ENCODE data around the gene BBS1.
"Not testable (repeated sequence)": the region's sequence is repeated elsewhere in the genome, so short reads cannot be mapped to it uniquely, and the experiment has no call there.

Gene BBS1

DNA sequence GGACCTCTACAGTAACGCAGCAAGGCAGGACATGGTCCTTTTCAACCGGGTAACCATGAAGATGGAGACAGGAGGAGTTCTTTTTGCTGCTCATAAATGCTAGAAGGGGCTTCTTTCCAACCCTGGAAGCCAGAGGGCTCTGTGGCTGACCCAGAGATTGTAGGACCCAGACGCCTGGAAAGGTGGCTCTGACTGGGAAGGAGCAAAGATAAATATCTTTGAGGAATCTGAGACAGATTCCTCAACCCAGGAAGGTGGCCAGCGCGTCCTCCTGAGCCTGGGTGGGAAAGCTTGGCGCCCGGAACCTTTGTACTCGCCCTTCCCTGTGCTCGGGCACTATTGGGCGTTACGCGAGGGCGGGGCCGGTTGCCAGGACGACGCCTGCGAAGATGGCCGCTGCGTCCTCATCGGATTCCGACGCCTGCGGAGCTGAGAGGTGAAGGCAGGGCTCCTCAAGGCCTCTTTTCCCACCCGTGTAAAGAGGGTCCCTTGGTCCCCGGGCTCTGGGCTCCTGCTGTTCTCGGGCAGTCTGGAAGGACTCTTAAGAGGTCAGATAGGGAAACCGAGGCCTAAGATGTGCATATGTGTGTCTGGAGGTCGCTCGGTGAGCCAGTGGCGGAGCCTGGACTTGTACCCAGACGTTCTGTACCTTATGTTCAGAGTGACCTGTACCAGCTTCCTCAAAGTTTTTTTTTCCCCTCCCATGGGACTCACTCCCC is at the start of gene BBS1:
BBS1 (plus strand) TSS at position 365 of the 719 bp plus-strand sequence; CDS start at position 390, 25 bp downstream.
- peak; percentile 63 for DNase-seq (ENCODE audit: low read depth, low spot score)

DNA sequence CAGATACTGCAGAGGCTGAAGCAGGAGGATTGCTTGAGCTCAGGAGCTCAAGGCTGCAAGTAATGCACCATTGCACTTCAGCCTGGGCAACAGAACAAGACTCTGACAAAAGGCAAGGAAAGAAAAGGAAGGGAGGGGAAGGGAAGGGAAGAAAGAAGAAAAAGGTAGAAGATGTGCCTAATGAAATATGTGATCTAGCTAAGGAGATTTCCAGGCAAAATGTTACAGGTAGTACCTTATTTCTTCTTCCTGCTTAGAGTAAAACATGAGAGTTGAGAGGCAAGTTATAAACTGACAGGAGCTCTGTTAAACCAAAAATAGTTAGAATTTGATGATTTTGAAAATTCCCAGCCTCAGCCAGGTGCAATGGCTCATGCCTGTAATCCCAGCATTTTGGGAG is 48.4 kb upstream of the BBS1 start:
- no peak for DNase-seq (ENCODE audit: low read depth, low spot score)

DNA sequence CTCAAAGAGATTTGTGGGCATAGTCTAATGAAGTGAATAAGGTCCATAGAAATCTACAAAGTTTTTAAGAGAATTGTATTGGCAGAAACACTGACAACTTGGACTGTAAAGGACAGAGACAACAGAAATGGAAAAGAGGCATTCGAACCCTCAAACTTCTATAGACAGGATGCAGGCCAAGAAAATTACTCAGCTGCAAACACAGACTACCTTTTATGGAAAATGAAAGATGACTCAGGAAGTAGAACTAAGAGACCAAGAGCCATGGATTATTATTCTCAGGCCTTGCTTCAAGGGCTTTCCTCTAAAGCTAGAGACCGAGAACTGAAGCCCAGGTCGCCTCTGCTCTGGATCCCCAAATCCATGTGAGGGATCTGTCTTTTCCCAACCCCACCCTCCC is 47.5 kb upstream of the BBS1 start:
- DNase-seq (ENCODE audit: low read depth, low spot score), result no peak

DNA sequence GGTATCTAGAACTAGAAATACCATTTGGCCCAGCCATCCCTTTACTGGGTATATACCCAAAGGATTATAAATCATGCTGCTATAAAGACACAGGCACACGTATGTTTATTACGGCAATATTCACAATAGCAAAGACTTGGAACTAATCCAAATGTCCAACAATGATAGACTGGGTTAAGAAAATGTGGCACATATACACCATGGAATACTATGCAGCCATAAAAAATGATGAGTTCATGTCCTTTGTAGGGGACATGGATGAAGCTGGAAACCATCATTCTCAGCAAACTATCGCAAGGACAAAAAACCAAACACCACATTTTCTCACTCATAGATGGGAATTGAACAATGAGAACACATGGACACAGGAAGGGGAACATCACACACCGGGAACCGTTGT is 46.3 kb upstream of the BBS1 start:
- DNase-seq (ENCODE audit: low read depth, low spot score), result not testable (repeated sequence)

DNA sequence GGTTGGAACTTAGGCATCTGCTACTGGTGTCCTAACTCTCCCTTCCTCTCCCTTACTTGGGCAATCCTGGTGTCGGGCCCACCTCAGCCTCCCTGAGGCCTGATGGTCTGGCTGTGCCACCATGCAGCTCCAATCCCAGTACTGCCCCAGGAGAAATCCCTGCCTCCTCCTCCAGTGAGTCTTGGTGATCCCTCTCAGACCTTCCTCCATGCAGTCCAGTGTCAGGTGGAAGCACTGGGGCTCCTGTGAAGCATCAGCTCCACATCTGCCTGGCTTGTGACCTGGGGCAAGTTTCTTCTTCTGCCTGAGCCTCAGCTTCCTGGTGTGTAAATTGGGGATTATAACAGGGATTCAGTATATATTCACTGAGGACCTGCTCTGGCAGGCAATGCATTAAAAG is 45.5 kb upstream of the BBS1 start:
- DNase-seq (ENCODE audit: low read depth, low spot score), result no peak

DNA sequence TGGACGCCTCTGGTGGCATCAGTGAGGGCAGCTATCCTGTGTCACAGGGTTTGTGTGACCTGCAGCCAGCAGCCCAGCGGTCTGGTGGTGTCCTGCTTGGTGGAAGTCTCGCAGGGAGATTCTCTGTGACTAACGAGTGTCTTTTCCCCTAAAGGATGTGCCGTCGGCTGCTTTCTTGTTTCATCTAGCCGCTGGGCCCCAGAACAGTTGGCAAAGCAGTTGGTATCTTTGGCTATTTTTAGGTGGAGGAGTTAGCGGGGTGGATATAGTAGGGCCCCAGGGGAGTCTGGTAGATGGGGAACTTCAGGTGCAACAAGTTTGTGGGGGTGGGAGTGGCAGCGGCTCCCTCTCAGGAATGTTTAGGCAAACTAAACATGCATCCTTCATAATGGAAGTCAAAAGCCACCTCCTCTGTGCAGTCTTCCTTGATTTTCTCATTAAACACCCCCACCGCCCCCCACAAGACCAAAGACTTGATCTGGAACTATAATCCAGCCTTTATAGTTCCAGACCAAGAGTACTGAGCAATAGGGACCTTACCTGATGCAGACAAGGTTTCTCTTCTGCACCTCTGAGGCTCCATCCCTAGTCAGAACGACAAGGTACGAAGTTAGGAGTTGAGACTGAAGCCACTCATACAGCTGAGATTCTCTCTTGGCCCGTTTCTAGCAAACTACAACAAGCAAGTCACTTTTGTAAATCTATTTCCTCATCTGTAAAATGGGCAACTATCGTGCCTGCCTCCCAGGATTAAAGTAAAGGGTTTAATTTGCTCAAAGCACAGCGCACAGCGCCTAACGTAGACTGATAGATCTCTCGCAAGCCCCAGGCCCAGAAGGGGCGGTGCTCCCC is 44.8 kb upstream of the BBS1 start:
- no peak for DNase-seq (ENCODE audit: low read depth, low spot score)

DNA sequence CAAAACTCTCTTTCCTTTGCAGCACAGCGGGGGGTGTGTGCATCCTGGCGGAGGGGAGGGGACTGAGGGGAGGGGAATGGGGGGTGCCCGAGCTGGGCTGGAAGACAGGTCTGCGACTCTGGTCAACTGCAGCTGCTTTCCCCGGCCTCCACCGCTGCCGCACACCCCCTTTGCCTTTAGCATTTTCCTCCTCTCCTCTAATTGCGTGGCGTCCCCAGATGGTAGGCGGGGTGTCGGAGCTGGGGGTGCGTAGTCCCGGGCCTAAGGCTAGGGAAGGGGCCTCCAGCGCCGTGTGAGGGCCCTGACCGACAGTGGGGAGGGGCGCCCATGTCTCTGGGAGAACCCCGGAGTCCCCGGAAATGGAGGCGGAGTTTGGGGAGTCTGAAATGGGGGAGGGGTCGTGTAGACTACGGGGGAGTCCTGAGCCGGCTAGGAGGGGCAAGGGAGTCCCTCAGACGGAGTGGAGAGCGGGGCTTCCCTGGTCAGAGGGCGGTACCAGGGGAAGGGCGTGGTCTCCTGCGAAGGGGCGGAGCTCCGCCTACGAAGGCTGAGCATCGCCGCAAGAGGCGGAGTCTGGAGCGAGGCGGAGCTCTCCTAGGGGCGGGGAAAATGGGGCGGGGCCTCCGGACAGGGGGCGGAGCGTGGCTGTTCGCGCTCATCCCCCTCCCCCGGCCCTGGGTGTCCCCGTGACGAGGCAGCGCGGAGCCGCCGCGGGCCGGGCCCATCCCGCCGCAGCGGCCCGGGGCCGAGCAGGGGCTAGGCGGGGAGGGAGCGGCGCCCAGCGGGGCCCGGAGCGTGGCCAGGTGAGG is 44.0 kb upstream of the BBS1 start, which contains the start of gene PELI3:
PELI3 (plus strand) TSS at position 681 of the 809 bp plus-strand sequence. CDS start 1,224 bp downstream, outside the sequence.
- peak; percentile 87 for DNase-seq (ENCODE audit: low read depth, low spot score)

DNA sequence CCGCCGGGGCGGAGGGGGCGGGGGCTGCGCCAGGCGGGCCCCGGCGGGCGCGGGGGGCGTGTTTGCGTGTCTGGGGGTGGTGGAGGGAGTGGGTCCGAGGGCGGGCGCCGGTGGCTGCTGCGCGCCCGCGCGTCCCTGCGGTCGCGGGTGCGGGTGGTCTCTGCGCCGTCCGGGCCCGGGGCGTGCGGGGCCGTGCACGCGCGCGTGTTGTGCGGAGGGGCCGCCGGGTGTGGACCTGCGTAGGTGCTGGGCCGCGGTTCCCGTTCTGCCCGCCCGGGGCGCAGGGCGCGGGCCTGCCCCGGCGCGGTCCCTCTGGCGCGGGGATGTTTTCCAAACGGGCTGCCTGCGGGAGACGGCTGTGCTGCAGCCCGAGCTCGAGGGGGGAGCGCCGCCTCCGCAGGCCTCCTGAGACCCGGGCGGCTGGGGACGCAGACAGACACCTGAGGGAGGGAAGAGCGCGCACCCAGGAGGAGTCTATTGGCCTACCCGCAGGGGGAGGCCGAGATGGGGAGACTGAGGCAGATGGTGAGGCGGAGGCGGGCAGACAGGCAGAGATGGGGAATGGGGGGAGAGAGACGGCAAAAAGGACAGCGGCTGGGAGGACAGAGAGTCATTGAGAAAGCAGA is 43.3 kb upstream of the BBS1 start:
- DNase-seq (ENCODE audit: low read depth, low spot score), result no peak

DNA sequence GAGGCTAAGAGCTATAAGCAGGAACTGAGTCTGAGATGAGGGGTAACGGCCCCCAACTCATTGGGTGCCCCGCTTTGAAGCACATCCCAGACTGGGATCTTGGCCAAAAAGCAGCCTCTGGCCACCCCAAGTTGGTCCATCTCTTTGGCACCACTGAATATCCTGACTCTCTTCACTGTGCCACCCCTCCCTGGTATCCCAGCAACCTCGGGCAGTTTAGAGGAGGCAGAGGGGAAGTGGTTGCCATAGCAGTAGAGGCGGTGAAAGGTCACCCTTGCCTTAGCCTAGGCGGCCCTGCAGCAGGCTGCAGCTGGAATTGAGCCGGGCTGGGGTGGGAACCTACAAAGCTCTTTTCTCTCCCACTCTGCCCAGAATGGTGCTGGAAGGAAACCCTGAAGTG is 42.7 kb upstream of the BBS1 start:
- DNase-seq (ENCODE audit: low read depth, low spot score), result no peak

DNA sequence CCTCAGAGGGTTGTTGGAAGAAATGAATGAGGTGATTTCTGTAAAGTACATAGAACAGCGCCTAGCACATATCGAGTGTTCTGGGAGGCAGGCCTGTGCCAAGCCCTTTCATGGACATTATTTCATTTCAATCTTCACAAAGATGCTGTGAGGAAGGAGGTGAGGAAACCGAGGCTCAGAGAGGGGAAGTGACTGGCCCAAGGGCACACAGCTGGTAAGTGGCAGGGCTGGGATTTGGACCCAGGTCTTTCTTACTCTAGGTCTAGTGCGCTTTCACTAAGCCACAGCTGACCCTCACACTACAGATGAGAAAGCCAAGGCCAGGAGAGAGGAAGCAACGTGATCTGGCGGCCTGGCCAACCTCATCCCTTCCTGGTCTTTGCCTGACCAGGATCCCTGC is 41.7 kb upstream of the BBS1 start:
- DNase-seq (ENCODE audit: low read depth, low spot score), result no peak

DNA sequence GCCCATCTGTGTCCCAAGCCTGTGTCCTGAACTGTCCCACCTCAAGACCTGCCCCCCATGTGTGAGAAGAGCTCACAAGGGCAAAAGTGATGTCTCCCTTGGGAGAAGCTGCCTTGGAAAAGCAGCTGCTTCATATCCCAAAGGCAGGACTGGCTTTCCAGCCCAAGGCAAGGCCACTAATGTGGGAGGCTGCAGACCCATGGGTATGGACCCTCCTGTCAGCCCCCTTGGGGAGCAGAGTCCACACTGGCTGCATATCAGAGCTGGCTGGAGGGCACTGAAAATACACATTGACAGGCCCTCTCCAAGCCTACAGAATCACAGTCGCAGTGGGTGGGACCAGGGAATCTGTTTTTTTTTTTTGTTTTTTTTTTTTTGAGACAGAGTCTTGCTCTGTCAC is 41.0 kb upstream of the BBS1 start:
- DNase-seq (ENCODE audit: low read depth, low spot score), result no peak

DNA sequence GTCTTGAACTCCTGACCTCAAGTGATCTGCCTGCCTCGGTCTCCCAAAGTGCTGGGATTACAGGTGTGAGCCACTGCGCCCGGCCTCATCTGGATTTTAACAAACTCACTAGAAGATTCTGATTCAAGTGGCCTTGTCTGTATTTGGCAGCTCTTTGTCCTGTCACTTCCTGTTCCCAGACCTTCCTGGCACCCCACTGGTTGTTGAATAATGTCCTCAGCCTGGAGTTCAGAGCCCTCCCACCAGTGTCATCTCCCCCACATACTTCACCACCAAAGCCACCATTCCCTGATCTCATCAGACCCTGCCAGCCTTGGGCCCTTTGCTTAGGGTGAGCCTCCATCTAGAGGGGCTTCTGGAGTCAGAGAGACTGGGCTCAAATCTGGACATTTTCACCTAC is 40.4 kb upstream of the BBS1 start:
- DNase-seq (ENCODE audit: low read depth, low spot score), result no peak

DNA sequence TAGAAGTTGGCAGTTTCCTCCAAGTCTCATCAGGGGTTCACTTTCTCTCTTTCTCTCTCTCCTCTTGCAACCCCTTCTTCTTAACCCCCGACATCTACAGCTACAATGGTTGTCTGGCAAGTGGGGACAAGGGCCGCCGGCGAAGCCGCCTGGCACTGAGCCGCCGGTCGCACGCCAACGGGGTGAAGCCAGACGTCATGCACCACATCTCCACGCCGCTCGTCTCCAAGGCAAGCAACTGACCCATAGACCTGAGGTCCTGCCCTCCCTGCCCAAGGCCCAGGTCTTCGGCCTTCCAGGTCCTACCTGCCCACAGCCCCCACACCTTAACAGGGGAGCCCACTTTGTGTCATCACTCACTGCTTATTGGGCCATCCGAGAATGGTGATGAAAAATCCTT is 39.3 kb upstream of the BBS1 start:
- DNase-seq (ENCODE audit: low read depth, low spot score), result no peak

DNA sequence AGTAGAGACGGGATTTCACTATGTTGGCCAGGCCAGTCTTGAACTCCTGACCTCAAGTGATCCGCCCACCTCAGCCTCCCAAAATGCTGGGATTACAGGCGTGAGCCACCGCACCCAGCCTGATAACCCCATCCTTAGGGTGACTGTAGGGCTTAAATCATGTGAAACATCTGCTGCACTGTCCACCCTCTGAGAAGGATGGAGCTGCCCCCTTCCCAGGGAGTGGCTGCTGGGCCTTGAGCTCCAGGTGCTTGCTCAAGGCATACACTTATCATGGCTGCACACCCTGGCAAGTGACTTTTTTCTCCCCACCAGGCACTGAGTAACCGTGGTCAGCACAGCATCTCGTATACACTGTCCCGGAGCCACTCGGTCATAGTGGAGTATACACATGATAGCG is 38.4 kb upstream of the BBS1 start:
- no peak for DNase-seq (ENCODE audit: low read depth, low spot score)

DNA sequence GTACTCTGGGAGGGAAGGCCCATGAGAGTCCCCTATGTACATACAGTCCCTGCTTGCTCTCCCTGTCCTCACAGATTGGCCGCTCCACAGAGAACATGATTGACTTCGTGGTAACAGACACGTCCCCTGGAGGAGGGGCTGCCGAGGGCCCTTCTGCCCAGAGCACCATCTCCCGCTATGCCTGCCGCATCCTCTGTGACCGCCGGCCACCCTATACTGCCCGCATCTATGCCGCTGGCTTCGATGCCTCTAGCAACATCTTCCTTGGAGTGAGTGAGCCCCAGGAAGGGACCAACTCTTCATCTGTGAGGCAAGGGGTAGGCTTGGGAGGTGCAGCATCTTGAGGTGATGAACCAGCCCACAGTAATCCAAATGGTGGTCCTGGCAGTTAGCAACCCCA is 37.3 kb upstream of the BBS1 start:
- no peak for DNase-seq (ENCODE audit: low read depth, low spot score)

DNA sequence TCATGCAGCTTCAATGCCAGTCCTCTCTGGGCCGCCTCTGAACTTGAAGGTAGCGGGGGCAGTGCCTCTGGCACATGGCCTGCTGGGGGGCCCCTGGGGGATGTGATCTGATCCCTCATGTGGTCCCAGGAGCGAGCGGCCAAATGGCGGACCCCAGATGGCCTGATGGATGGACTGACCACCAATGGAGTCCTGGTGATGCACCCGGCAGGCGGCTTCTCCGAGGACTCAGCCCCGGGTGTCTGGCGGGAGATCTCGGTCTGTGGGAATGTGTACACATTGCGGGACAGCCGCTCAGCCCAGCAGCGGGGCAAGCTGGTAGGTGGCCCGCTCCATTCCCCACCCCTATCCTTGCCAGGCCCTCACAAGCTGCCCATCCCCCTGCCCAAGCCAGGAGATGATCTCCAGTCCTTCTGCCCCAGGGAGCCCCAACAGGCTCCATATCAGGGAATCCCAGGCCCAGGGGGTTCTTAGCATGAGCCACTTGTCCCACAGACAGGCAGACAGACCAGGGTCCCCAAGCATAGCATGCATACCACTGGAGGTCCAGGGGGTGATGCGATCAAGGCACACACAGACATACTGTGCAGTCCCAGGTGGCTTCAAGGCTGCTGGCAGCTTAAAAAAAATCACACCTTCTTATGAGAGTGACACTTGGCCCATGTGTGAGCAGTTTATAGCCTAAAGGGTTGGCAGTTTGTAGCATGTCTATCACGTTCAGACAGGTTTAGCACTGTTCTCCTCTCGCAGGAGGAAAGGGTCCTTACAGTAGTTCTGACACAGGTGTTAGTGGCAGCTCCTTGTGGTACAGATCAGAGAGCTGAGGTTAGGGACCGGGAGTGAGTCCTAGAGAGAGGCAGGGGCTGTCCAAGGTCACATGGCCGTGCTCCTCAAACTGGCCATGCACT is 36.6 kb upstream of the BBS1 start:
- no peak for DNase-seq (ENCODE audit: low read depth, low spot score)

DNA sequence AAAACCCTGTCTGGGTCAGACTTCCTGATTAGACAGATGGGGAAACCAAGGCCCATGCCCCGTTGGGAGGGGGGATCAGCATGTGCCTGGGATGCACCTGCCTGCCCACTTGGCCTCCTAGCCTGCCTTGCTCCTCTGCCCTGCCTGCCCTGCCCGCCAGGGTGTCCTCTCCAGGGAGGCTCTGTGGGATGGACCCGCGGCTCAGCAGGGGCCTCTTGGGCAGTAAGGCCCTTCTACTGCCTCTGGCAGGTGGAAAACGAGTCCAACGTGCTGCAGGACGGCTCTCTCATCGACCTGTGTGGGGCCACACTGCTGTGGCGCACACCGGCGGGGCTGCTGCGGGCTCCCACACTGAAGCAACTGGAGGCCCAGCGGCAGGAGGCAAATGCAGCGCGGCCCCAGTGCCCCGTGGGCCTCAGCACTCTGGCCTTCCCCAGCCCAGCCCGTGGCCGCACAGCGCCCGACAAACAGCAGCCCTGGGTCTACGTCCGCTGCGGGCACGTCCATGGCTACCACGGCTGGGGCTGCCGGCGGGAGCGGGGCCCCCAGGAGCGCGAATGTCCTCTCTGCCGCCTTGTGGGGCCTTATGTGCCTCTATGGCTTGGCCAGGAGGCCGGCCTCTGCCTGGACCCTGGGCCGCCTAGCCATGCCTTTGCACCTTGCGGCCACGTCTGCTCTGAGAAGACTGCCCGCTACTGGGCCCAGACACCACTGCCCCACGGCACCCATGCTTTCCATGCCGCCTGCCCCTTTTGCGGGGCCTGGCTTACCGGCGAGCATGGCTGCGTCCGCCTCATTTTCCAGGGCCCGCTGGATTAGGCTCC is 34.9 kb upstream of the BBS1 start:
- no peak for DNase-seq (ENCODE audit: low read depth, low spot score)

DNA sequence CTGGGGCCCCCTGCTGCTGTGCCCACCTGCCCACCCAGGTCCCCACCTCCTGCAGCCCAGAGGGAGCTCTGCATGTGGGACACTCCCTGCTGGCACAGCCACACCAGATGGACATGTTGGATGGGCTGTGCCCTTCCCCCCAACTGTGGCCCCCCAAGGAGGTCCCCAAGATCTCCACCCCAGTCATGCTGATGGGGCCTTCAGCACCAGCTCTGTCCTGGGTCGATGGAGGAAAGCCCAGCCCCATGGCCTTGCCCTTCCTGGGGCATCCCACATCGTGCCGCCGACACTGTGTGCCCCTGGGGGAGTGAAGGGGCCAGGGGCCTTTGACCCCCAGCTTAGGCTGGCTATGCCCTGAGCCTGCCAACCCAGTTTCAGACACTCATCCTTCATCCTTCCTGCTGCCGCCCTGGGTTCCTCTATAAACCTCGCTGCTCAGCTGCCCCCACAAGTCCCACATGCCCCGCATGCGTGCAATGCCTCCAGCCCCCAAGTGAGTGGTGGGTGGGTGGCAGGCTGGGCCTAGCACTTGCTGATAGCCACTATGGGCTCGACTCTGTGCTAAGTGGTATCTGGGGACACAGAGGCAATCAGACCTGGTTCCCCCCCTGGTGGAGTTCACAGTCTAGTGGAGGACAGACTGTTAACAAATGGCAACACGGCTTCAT is 34.1 kb upstream of the BBS1 start:
- no peak for DNase-seq (ENCODE audit: low read depth, low spot score)

DNA sequence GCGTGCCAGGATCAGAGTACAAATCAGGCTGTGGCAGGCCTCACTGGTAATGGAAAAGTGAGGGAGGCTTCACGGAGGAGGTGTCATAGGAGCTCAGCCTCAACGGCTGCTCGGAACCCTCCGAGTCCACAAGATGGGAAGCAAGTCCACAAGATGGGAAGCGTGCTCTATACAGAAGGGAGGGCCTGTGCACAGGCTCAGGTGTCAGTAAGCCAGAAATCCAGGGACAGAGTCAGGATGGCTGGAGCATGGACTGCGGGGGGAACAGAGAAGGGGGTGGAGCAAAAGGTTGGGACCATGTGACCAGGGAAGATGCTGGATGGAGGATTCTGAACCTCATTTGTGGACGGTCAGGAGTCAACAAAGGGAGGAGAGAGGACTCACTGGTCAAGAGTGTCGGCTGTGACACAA is 33.6 kb upstream of the BBS1 start:
- DNase-seq (ENCODE audit: low read depth, low spot score), result no peak
